Neuron (in vitro differentiated cells): ENCODE measurements around the gene UVRAG.

Experiments used
- H2AFZ ChIP-seq: one replicate; pipeline ENCODE4 v1.6.1; 2013; ENCODE audit warnings: low read depth, mild to moderate bottlenecking, inconsistent platforms, low read length, moderate library complexity
- H3K27me3 ChIP-seq: one replicate; pipeline ENCODE4 v1.6.1; 2013; ENCODE audit warnings: low read length; ENCODE audit not compliant: insufficient read depth
- H3K36me3 ChIP-seq: one replicate; pipeline ENCODE4 v1.6.1; 2013; ENCODE audit warnings: low read length; ENCODE audit not compliant: insufficient read depth
- H3K4me1 ChIP-seq: one replicate; pipeline ENCODE4 v1.6.1; 2013; ENCODE audit warnings: low read length; ENCODE audit not compliant: insufficient read depth
- H3K4me3 ChIP-seq: 2 replicates; pipeline ENCODE4 v1.5.1; 2013; ENCODE audit warnings: mild to moderate bottlenecking, low read length, moderate library complexity
- H3K9me3 ChIP-seq: one replicate; pipeline ENCODE4 v1.6.1; 2013; ENCODE audit warnings: low read length

The UVRAG gene

DNA sequence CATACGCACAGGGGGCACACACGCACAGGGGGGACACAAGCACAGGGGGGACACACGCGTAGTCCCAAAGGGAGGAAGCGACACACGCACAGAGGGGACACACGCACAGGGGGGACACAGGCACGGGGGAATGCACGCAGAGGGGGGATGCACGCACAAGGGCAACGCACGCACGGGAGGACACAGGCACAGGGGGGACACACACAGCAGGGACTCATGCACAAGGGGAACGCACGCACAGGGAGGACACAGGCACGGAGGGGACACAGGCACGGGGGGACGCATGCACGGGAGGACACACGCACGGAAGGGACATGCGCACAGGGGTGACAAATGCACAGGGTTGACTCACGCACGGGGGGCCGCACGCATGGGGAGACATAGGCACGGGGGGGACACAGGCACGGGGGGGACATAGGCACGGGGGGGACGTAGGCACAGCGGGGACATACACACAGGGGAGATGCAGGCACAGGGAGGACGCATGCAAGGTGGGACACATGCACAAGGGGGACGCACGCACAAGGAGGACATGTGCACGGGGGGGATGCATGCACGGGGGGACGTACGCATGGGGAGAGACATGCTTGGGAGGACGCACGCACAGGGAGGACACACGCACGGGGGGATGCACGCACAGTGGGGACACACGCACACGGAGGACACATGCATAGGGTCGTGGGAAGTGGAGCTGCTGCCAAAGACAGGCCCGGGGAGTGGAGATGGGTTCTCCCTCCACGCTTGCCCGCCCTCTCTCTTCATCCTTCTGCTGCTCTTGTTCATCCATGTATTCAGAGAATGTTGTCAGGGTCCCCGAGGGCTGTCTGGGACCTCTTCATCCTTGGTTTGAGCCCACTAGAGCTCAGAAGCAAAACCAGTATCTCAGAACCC lies 350.1 kb downstream of the UVRAG start:
- Histone ChIP-seq H3K4me1 (no peaks in the 10 kb centered on the region), H3K9me3 (no peaks in the 10 kb centered on the region), H3K4me3 (no peak overlapping the region), H3K36me3 (no peaks in the 10 kb centered on the region), H3K27me3 (peaks cover 28% of the 10 kb centered on the region), H2AFZ (no peak overlapping the region)

GRCh38 chr11:76166314-76166713 lies 351.3 kb downstream of the UVRAG start:
- H3K4me1 ChIP-seq: no peaks in the 10 kb centered on the region
- no peak overlapping the region for H3K4me3 ChIP-seq
- H3K27me3 ChIP-seq: peaks cover 22% of the 10 kb centered on the region
- no peaks in the 10 kb centered on the region for H3K9me3 ChIP-seq
- H2AFZ ChIP-seq: no peak overlapping the region
- no peaks in the 10 kb centered on the region for H3K36me3 ChIP-seq

- no peaks in the 10 kb centered on the region for H3K4me1 ChIP-seq
- peaks cover 17% of the 10 kb centered on the region for H3K27me3 ChIP-seq
- H2AFZ ChIP-seq: no peak overlapping the region
- no peaks in the 10 kb centered on the region for H3K36me3 ChIP-seq
- H3K4me3 ChIP-seq: no peak overlapping the region
- no peaks in the 10 kb centered on the region for H3K9me3 ChIP-seq
Measured at GRCh38 chr11:76167590-76167989, 352.6 kb downstream of the UVRAG start.

DNA sequence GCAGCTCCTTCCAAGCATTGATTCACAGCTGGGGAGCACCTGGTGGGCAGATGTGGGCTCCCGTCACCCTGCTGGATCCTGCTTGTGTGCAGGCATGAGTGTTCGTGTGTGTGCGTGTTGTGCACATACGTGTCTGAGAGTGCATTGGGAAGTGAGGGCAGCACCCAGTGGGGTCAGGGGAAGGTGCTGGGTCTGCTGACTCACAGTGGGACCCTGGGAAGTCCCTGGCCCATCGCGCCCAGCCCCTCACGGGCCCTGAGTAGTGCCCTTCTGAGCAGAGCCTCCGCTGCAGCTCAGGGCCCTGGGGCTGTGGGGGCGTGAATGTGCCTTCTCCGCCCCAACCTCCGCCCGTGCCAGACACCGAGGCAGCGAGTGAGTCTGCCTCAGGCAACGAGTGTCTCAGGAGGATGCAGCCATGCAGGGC lies 354.5 kb downstream of the UVRAG start:
- no peak overlapping the region for H3K4me3 ChIP-seq
- H3K27me3 ChIP-seq: peaks cover 12% of the 10 kb centered on the region
- H2AFZ ChIP-seq: no peak overlapping the region
- no peaks in the 10 kb centered on the region for H3K36me3 ChIP-seq
- no peaks in the 10 kb centered on the region for H3K9me3 ChIP-seq
- H3K4me1 ChIP-seq: no peaks in the 10 kb centered on the region

DNA sequence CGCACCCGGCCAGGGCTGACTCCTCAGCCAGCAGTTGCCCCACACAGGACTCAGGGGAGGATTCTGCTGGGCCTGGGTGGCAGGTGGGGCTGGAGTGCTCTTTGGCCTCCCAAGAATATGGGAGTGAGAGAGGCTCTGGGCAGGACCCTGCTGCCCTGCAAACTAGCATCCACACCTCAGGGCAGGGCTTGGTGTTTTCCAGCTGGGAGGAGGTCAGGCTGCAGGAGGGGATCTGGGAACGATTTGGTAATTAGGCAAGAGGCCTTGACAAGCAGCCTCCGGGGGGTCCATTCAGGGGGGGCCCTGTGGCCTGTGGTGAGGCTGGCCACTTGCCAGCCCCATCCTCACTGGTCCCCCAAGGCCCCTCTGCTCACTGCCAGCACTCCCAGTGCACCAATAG lies 355.5 kb downstream of the UVRAG start:
- Histone ChIP-seq H3K4me3 (no peak overlapping the region), H3K27me3 (peaks cover 5% of the 10 kb centered on the region)

GRCh38 chr11:76172583-76172982 lies 357.6 kb downstream of the UVRAG start:
- Histone ChIP-seq H3K27me3 (peaks cover 3% of the 10 kb centered on the region), H3K36me3 (no peaks in the 10 kb centered on the region), H3K4me1 (no peaks in the 10 kb centered on the region), H3K9me3 (no peaks in the 10 kb centered on the region), H3K4me3 (no peak overlapping the region), H2AFZ (no peak overlapping the region)

More for the DNA sequence above, 355.5 kb downstream of the UVRAG start:
- Histone ChIP-seq H2AFZ (no peak overlapping the region), H3K9me3 (no peaks in the 10 kb centered on the region), H3K4me1 (no peaks in the 10 kb centered on the region), H3K36me3 (no peaks in the 10 kb centered on the region)

DNA sequence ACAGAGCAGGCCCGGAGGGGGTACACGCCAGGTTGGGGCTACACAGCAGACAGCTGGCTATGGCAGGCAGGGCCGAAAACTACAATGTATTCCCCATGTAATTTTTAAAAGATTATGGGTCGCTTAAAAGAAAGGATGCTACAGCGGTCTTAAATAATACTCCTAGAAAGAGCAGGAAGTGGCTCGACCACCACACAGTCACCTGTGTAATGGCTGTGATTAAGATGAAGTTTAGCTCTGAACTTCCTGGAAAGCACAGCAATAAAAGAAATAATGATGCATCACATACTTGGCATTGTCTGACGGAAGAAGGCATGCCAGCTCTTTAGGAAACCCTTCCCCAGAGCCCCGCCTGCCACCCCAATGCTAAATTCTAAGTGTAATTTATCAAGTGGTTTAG lies 358.7 kb downstream of the UVRAG start:
- Histone ChIP-seq H3K9me3 (no peaks in the 10 kb centered on the region), H3K4me3 (no peak overlapping the region), H3K4me1 (no peaks in the 10 kb centered on the region), H3K27me3 (peaks cover 6% of the 10 kb centered on the region), H2AFZ (no peak overlapping the region), H3K36me3 (no peaks in the 10 kb centered on the region)

GRCh38 chr11:76174330-76174729 lies 359.3 kb downstream of the UVRAG start:
- Histone ChIP-seq H3K4me3 (no peak overlapping the region), H3K27me3 (peaks cover 9% of the 10 kb centered on the region), H2AFZ (no peak overlapping the region), H3K36me3 (no peaks in the 10 kb centered on the region), H3K4me1 (no peaks in the 10 kb centered on the region), H3K9me3 (no peaks in the 10 kb centered on the region)

GRCh38 chr11:76175783-76176182 lies 360.8 kb downstream of the UVRAG start:
- Histone ChIP-seq H3K9me3 (no peaks in the 10 kb centered on the region), H3K4me1 (no peaks in the 10 kb centered on the region), H2AFZ (no peak overlapping the region), H3K36me3 (no peaks in the 10 kb centered on the region), H3K27me3 (peaks cover 18% of the 10 kb centered on the region), H3K4me3 (no peak overlapping the region)

- H3K27me3 ChIP-seq: peaks cover 18% of the 10 kb centered on the region
Measured at GRCh38 chr11:76176463-76176862, 361.5 kb downstream of the UVRAG start.

GRCh38 chr11:76177250-76177686 lies 362.3 kb downstream of the UVRAG start:
- Histone ChIP-seq H3K9me3 (no peaks in the 10 kb centered on the region), H3K27me3 (peaks cover 18% of the 10 kb centered on the region)

More at GRCh38 chr11:76176463-76176862, 361.5 kb downstream of the UVRAG start:
- Histone ChIP-seq H3K9me3 (no peaks in the 10 kb centered on the region), H3K4me1 (no peaks in the 10 kb centered on the region), H3K4me3 (no peak overlapping the region), H2AFZ (no peak overlapping the region), H3K36me3 (no peaks in the 10 kb centered on the region)

DNA sequence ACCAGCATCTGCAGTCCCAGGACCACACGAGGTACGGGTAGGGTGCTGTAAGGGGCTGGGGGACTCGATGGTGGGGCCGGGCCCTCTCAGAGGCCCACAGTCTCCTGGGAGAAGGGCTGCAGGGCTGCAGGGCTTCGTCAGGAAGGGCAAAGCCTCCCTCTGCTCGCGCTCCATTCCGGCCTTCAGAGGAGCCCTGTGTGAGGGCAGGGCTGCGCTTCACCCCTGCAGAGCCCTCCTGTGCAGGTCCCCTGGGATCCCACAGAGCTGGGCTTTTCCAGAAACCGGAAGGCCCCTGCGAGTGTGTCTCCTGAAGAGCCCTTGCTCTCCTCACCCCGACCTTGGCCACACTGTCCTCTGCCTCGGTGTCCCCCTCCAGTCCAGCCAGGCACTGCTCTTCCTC lies 364.1 kb downstream of the UVRAG start:
- no peak overlapping the region for H3K4me3 ChIP-seq
- no peaks in the 10 kb centered on the region for H3K36me3 ChIP-seq
- no peaks in the 10 kb centered on the region for H3K9me3 ChIP-seq
- H2AFZ ChIP-seq: no peak overlapping the region
- peaks cover 22% of the 10 kb centered on the region for H3K27me3 ChIP-seq
- no peaks in the 10 kb centered on the region for H3K4me1 ChIP-seq

More at GRCh38 chr11:76177250-76177686, 362.3 kb downstream of the UVRAG start:
- Histone ChIP-seq H2AFZ (no peak overlapping the region), H3K4me1 (no peaks in the 10 kb centered on the region), H3K36me3 (no peaks in the 10 kb centered on the region), H3K4me3 (no peak overlapping the region)

GRCh38 chr11:76181371-76181770 lies 366.4 kb downstream of the UVRAG start:
- Histone ChIP-seq H3K36me3 (no peaks in the 10 kb centered on the region), H3K9me3 (no peaks in the 10 kb centered on the region), H3K4me1 (peaks cover 4% of the 10 kb centered on the region), H3K4me3 (no peak overlapping the region), H2AFZ (no peak overlapping the region), H3K27me3 (peaks cover 24% of the 10 kb centered on the region)
